GM18951 (cell line): ENCODE measurements around the gene GARS1.
"Not testable (repeated sequence)": the region's sequence is repeated elsewhere in the genome, so short reads cannot be mapped to it uniquely, and the experiment has no call there.

ENCODE experiments used
- POLR2A ChIP-seq: IDR thresholded peaks from 4 replicates; pipeline ENCODE4 v1.6.1; 2011; ENCODE audit warnings: mild to moderate bottlenecking; ENCODE audit not compliant: insufficient read length, insufficient read depth; ENCODE audit errors: extremely low read depth
- in situ Hi-C: fragments of 300-500 bp; cut with MboI; formaldehyde crosslinking; loops from one replicate; pipeline ENCODE4 v1.12.0; 2022; ENCODE audit warnings: low sequenced_read_pairs, mixed read lengths, inconsistent platforms; ENCODE audit not compliant: unreplicated experiment

GARS1 gene

GRCh38 chr7:30618961-30619360 is 24.3 kb downstream of the GARS1 start:
- in situ Hi-C loops, result no loop called here
- TF ChIP-seq POLR2A, result no peak

- TF ChIP-seq POLR2A, result no peak
- in situ Hi-C loops, result no loop called here
These were observed 30.6 kb downstream of the GARS1 start for GRCh38 chr7:30625283-30625682.

GRCh38 chr7:30627026-30627425 is 32.3 kb downstream of the GARS1 start:
- in situ Hi-C loops, result no loop called here
- no peak for TF ChIP-seq POLR2A

GRCh38 chr7:30630986-30631385 is 36.3 kb downstream of the GARS1 start:
- TF ChIP-seq POLR2A, result no peak
- in situ Hi-C loops, result no loop called here

GRCh38 chr7:30633223-30633622 is 38.5 kb downstream of the GARS1 start:
- in situ Hi-C loops, result no loop called here
- TF ChIP-seq POLR2A, result no peak

GRCh38 chr7:30634193-30634626 is 39.5 kb downstream of the GARS1 start:
- no peak for TF ChIP-seq POLR2A
- in situ Hi-C loops, result no loop called here

GRCh38 chr7:30634634-30635201 is 40.0 kb downstream of the GARS1 start:
- no peak for TF ChIP-seq POLR2A
- in situ Hi-C loops, result no loop called here

GRCh38 chr7:30635798-30636197 is 41.1 kb downstream of the GARS1 start:
- TF ChIP-seq POLR2A, result no peak
- in situ Hi-C loops, result no loop called here

- in situ Hi-C loops, result not testable (repeated sequence)
These were observed 47.6 kb downstream of the GARS1 start for GRCh38 chr7:30642322-30642721.

GRCh38 chr7:30642789-30643188 is 48.1 kb downstream of the GARS1 start:
- TF ChIP-seq POLR2A, result no peak
- in situ Hi-C loops, result no loop called here

GRCh38 chr7:30644286-30644955 is 49.7 kb downstream of the GARS1 start:
- in situ Hi-C loops, result no loop called here

GRCh38 chr7:30645661-30646060 is 51.0 kb downstream of the GARS1 start:
- in situ Hi-C loops, result no loop called here

More at GRCh38 chr7:30644286-30644955, 49.7 kb downstream of the GARS1 start:
- no peak for TF ChIP-seq POLR2A

GRCh38 chr7:30646154-30646553 is 51.5 kb downstream of the GARS1 start:
- TF ChIP-seq POLR2A, result no peak
- in situ Hi-C loops, result no loop called here

More at GRCh38 chr7:30645661-30646060, 51.0 kb downstream of the GARS1 start:
- TF ChIP-seq POLR2A, result no peak

GRCh38 chr7:30647589-30648364 is 53.1 kb downstream of the GARS1 start:
- no peak for TF ChIP-seq POLR2A

More at GRCh38 chr7:30647589-30648364, 53.1 kb downstream of the GARS1 start:
- in situ Hi-C loops, result no loop called here
